OCI-LY3 (cell line): Measurements from ENCODE around the gene ADGRA3.

Experiments used
- EZH2phosphoT487 ChIP-seq: fragments of 200-600 bp; shearing (Covaris generic); IDR thresholded peaks from 2 replicates; pipeline ENCODE4 v1.6.1; 2018; ENCODE audit warnings: antibody characterized with exemption, mixed run types, low read depth
- TF ChIP-seq, protein P1 (sequence below): fragments of 200-600, 300-600 bp; sonication (generic); IDR thresholded peaks from 2 replicates; pipeline ENCODE4 v1.5.1; 2014; ENCODE audit warnings: antibody characterized with exemption, low read length, low read depth

DNA sequence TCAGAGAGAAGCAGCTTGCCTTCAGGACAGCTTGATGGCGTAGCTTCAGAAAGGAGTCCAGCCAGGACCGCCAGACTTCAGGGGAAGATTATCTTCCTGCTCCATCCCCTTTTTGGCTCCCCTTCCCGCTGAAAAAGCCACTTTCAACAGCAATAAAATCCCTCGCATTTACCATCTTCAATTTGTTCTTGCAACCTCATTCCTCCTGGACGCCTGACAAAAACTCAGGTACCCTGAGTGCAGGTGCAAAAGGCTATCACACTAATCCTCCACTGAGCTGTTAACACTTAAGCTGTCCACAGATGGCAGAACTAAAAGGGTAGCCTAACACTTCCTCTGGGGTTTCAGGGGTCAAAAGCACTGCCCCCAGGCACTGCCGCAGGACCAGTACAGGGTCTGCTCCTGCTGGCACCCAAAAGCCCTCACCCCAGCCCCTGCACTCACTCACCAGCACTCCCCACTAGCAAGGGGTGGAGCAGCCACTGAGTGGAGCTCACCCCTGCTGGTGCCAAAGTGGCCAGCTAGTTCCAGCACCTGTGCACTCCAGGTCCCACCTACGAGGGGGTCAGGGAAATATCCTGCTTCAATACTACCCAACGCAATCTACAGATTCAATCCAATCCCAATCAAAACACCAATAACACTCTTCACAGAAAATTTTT, 145.8 kb downstream of the ADGRA3 start:
- TF ChIP-seq, protein P1, sequence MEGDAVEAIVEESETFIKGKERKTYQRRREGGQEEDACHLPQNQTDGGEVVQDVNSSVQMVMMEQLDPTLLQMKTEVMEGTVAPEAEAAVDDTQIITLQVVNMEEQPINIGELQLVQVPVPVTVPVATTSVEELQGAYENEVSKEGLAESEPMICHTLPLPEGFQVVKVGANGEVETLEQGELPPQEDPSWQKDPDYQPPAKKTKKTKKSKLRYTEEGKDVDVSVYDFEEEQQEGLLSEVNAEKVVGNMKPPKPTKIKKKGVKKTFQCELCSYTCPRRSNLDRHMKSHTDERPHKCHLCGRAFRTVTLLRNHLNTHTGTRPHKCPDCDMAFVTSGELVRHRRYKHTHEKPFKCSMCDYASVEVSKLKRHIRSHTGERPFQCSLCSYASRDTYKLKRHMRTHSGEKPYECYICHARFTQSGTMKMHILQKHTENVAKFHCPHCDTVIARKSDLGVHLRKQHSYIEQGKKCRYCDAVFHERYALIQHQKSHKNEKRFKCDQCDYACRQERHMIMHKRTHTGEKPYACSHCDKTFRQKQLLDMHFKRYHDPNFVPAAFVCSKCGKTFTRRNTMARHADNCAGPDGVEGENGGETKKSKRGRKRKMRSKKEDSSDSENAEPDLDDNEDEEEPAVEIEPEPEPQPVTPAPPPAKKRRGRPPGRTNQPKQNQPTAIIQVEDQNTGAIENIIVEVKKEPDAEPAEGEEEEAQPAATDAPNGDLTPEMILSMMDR: no peak
- TF ChIP-seq EZH2phosphoT487: no peak
